Immature natural killer cell (primary cell): ENCODE measurements around the gene SPINT2. TPM values are rescaled to one million over a fixed set of nuclear protein-coding genes. Genes with fewer than 3 reads are reported as not detected.

Experiments used
- DNase-seq, 3 donors: peaks; one replicate each; pipeline ENCODE4 v3.0.0; 2022; ENCODE audit warnings: mixed read lengths in 1 of 3
- H3K27ac Mint-ChIP-seq, 6 donors: one replicate each; pipeline ENCODE4 v1.8.0; 2020; ENCODE audit warnings: mixed read lengths in 6 of 6, mild to moderate bottlenecking in 5 of 6, inconsistent platforms in 4 of 6, moderate library complexity in 3 of 6
- H3K27me3 Mint-ChIP-seq, 3 donors: one replicate each; pipeline ENCODE4 v1.8.0; 2020 to 2021; ENCODE audit warnings: low read depth in 3 of 3, mild to moderate bottlenecking in 3 of 3, mixed read lengths in 3 of 3, moderate library complexity in 3 of 3, inconsistent platforms in 1 of 3
- H3K36me3 Mint-ChIP-seq, 3 donors: one replicate each; pipeline ENCODE4 v1.8.0; 2020; ENCODE audit warnings: mixed read lengths in 3 of 3, inconsistent platforms in 2 of 3, mild to moderate bottlenecking in 2 of 3
- H3K4me1 Mint-ChIP-seq, 2 donors: one replicate each; pipeline ENCODE4 v1.8.0; 2020; ENCODE audit warnings: inconsistent platforms in 2 of 2, mild to moderate bottlenecking in 2 of 2, mixed read lengths in 2 of 2, moderate library complexity in 1 of 2
- H3K4me3 Mint-ChIP-seq, 5 donors: one replicate each; pipeline ENCODE4 v1.8.0; 2020; ENCODE audit warnings: mild to moderate bottlenecking in 5 of 5, mixed read lengths in 5 of 5, inconsistent platforms in 3 of 5, moderate library complexity in 3 of 5
- H3K9me3 Mint-ChIP-seq, 6 donors: one replicate each; pipeline ENCODE4 v1.8.0; 2020; ENCODE audit warnings: mild to moderate bottlenecking in 6 of 6, mixed read lengths in 6 of 6, inconsistent platforms in 4 of 6, moderate library complexity in 3 of 6
- polyA plus RNA-seq, 3 donors: library from polyadenylated mRNA; unstranded; fragments of 300-500 nt; fragmentation: Illumina TruSeq; gene quantifications; one replicate each; pipeline ENCODE4 v1.2.3, GENCODE V29; 2021

The SPINT2 gene
- polyA plus RNA-seq, 3 donors from 2014 or later: 4.3 to 29.1 (median 22.4) TPM

- H3K27me3 Mint-ChIP-seq: no peaks in the 10 kb centered on the region
- DNase-seq: no peak
- H3K4me3 Mint-ChIP-seq: no peak overlapping the region
- no peaks in the 10 kb centered on the region for H3K9me3 Mint-ChIP-seq
- H3K36me3 Mint-ChIP-seq: no peaks in the 10 kb centered on the region
- no peak overlapping the region for H3K27ac Mint-ChIP-seq
- H3K4me1 Mint-ChIP-seq: no peaks in the 10 kb centered on the region
Measured at GRCh38 chr19:38283271-38283670, 18.9 kb downstream of the SPINT2 start.

- Mint-ChIP-seq H3K9me3 (no peaks in the 10 kb centered on the region), H3K27ac (no peak overlapping the region), H3K36me3 (no peaks in the 10 kb centered on the region), H3K4me1 (no peaks in the 10 kb centered on the region), H3K4me3 (no peak overlapping the region), H3K27me3 (no peaks in the 10 kb centered on the region)
- DNase-seq: no peak
Measured at GRCh38 chr19:38284422-38284821, 20.0 kb downstream of the SPINT2 start.

- Mint-ChIP-seq H3K27me3 (no peaks in the 10 kb centered on the region), H3K36me3 (no peaks in the 10 kb centered on the region), H3K9me3 (no peaks in the 10 kb centered on the region), H3K27ac (no peak overlapping the region), H3K4me3 (no peak overlapping the region), H3K4me1 (no peaks in the 10 kb centered on the region)
- no peak for DNase-seq
Measured at GRCh38 chr19:38285567-38285966, 21.2 kb downstream of the SPINT2 start.

- no peaks in the 10 kb centered on the region for H3K4me1 Mint-ChIP-seq
- DNase-seq: no peak
- no peak overlapping the region for H3K27ac Mint-ChIP-seq
- no peaks in the 10 kb centered on the region for H3K36me3 Mint-ChIP-seq
- H3K27me3 Mint-ChIP-seq: no peaks in the 10 kb centered on the region
- H3K9me3 Mint-ChIP-seq: no peaks in the 10 kb centered on the region
- no peak overlapping the region for H3K4me3 Mint-ChIP-seq
Measured at GRCh38 chr19:38287604-38288003, 23.2 kb downstream of the SPINT2 start.

GRCh38 chr19:38288123-38288855 lies 23.9 kb downstream of the SPINT2 start:
- Mint-ChIP-seq H3K36me3 (no peaks in the 10 kb centered on the region), H3K4me1 (no peaks in the 10 kb centered on the region), H3K4me3 (no peak overlapping the region), H3K27ac (no peak overlapping the region), H3K9me3 (no peaks in the 10 kb centered on the region), H3K27me3 (peaks cover 0 to 2% (median 0%) of the 10 kb centered on the region in 3 donors)
- DNase-seq: no peak

GRCh38 chr19:38289955-38290354 lies 25.6 kb downstream of the SPINT2 start:
- Mint-ChIP-seq H3K36me3 (no peaks in the 10 kb centered on the region), H3K9me3 (no peaks in the 10 kb centered on the region), H3K4me3 (no peak overlapping the region), H3K27ac (no peak overlapping the region), H3K4me1 (no peaks in the 10 kb centered on the region), H3K27me3 (peaks cover 0 to 2% (median 0%) of the 10 kb centered on the region in 3 donors)
- no peak for DNase-seq

- no peaks in the 10 kb centered on the region for H3K9me3 Mint-ChIP-seq
- no peak for DNase-seq
- H3K4me1 Mint-ChIP-seq: no peaks in the 10 kb centered on the region
- no peak overlapping the region for H3K4me3 Mint-ChIP-seq
- H3K36me3 Mint-ChIP-seq: no peaks in the 10 kb centered on the region
- no peak overlapping the region for H3K27ac Mint-ChIP-seq
- peaks cover 0 to 2% (median 0%) of the 10 kb centered on the region in 3 donors for H3K27me3 Mint-ChIP-seq
Measured at GRCh38 chr19:38290631-38291147, 26.3 kb downstream of the SPINT2 start.

GRCh38 chr19:38291855-38292254 lies 27.5 kb downstream of the SPINT2 start:
- Mint-ChIP-seq H3K27me3 (peaks cover 0 to 2% (median 0%) of the 10 kb centered on the region in 3 donors), H3K36me3 (no peaks in the 10 kb centered on the region), H3K4me3 (no peak overlapping the region), H3K27ac (no peak overlapping the region), H3K9me3 (no peaks in the 10 kb centered on the region), H3K4me1 (no peaks in the 10 kb centered on the region)
- no peak for DNase-seq

- Mint-ChIP-seq H3K4me1 (no peaks in the 10 kb centered on the region), H3K36me3 (no peaks in the 10 kb centered on the region), H3K27ac (peak overlapping the region in 1 of 6 donors; percentile 34), H3K9me3 (no peaks in the 10 kb centered on the region), H3K27me3 (peaks cover 0 to 2% (median 0%) of the 10 kb centered on the region in 3 donors), H3K4me3 (no peak overlapping the region)
- DNase-seq: no peak
Measured at GRCh38 chr19:38293281-38293680, 28.9 kb downstream of the SPINT2 start.

- no peak for DNase-seq
- Mint-ChIP-seq H3K27ac (no peak overlapping the region), H3K4me3 (no peak overlapping the region), H3K4me1 (no peaks in the 10 kb centered on the region), H3K9me3 (no peaks in the 10 kb centered on the region), H3K36me3 (no peaks in the 10 kb centered on the region), H3K27me3 (peaks cover 0 to 2% (median 0%) of the 10 kb centered on the region in 3 donors)
Measured at GRCh38 chr19:38294090-38294489, 29.7 kb downstream of the SPINT2 start.

- H3K9me3 Mint-ChIP-seq: no peaks in the 10 kb centered on the region
- no peak overlapping the region for H3K27ac Mint-ChIP-seq
- H3K36me3 Mint-ChIP-seq: no peaks in the 10 kb centered on the region
- no peak for DNase-seq
- H3K4me1 Mint-ChIP-seq: peaks cover 0 to 4% of the 10 kb centered on the region in 2 donors
- H3K27me3 Mint-ChIP-seq: peaks cover 0 to 1% (median 1%) of the 10 kb centered on the region in 3 donors
- no peak overlapping the region for H3K4me3 Mint-ChIP-seq
Measured at GRCh38 chr19:38298821-38299680, 34.7 kb downstream of the SPINT2 start.

- Mint-ChIP-seq H3K27ac (no peak within 1 kb of the TSS), H3K9me3 (no peaks in the 10 kb centered on the region), H3K4me3 (no peak within 1 kb of the TSS), H3K27me3 (peaks cover 0 to 1% (median 1%) of the 10 kb centered on the region in 3 donors), H3K4me1 (peaks cover 0 to 4% of the 10 kb centered on the region in 2 donors), H3K36me3 (peaks cover 0 to 2% (median 0%) of the 10 kb centered on the region in 3 donors)
- DNase-seq: no peak
Measured at GRCh38 chr19:38303517-38304351, 39.4 kb downstream of the SPINT2 start, which contains the start of gene C19orf33. C19orf33 (plus strand) TSS chr19:38304251; CDS start chr19:38304262, 11 bp downstream.

- Mint-ChIP-seq H3K4me1 (peaks cover 0 to 4% of the 10 kb centered on the region in 2 donors), H3K4me3 (no peak overlapping the region), H3K36me3 (peaks cover 0 to 2% (median 0%) of the 10 kb centered on the region in 3 donors), H3K27me3 (peaks cover 0 to 1% (median under 1%) of the 10 kb centered on the region in 3 donors), H3K9me3 (no peaks in the 10 kb centered on the region), H3K27ac (no peak overlapping the region)
- DNase-seq: no peak
Measured at GRCh38 chr19:38304352-38304865, 40.0 kb downstream of the SPINT2 start.
